GM12878 (cell line): ENCODE measurements around the gene CMTM1. TPM values are rescaled to one million over a fixed set of nuclear protein-coding genes. Genes with fewer than 3 reads are reported as not detected.

Experiments
- FOS ChIP-seq: IDR thresholded peaks from 3 replicates; pipeline ENCODE4 v1.6.1; 2011; ENCODE audit warnings: borderline replicate concordance; ENCODE audit not compliant: insufficient read length; ENCODE audit errors: extremely low read depth
- FOXK2 ChIP-seq: fragments of 450-650 bp; IDR thresholded peaks from 2 replicates; pipeline ENCODE4 v1.6.1; 2017; ENCODE audit warnings: mild to moderate bottlenecking, moderate library complexity
- HDAC2 ChIP-seq: fragments of 200-600 bp; sonication (generic); IDR thresholded peaks from 2 replicates; pipeline ENCODE4 v1.6.1; 2017
- HDGF ChIP-seq: fragments of 450-650 bp; IDR thresholded peaks from 2 replicates; pipeline ENCODE4 v1.6.1; 2016; ENCODE audit warnings: antibody characterized with exemption
- KAT2A ChIP-seq: conservative IDR thresholded peaks from 2 replicates; pipeline ENCODE4 v1.6.1; 2011; ENCODE audit warnings: low read depth, low read length; ENCODE audit not compliant: control insufficient read depth
- NR2C1 ChIP-seq: fragments of 450-650 bp; IDR thresholded peaks from 2 replicates; pipeline ENCODE4 v1.6.1; 2017; ENCODE audit warnings: antibody characterized with exemption, mild to moderate bottlenecking, moderate library complexity
- PAX5 ChIP-seq: IDR thresholded peaks from 2 replicates; pipeline ENCODE4 v1.6.1; 2011; ENCODE audit warnings: low read depth, low read length, borderline replicate concordance
- RAD21 ChIP-seq: IDR thresholded peaks from 2 replicates; pipeline ENCODE4 v1.6.1; 2011; ENCODE audit warnings: mild to moderate bottlenecking, low read depth, low read length, moderate library complexity; ENCODE audit not compliant: insufficient read depth
- RFX5 ChIP-seq: IDR thresholded peaks from 2 replicates; pipeline ENCODE4 v1.6.1; 2011; ENCODE audit warnings: low read depth, low read length, improper control_type of control experiment
- STAT1 ChIP-seq: fragments of 450-650 bp; conservative IDR thresholded peaks from 2 replicates; pipeline ENCODE4 v1.6.1; 2014; ENCODE audit warnings: antibody characterized with exemption, mild to moderate bottlenecking
- ZNF384 ChIP-seq: IDR thresholded peaks from 2 replicates; pipeline ENCODE4 v1.6.1; 2012; ENCODE audit warnings: low read depth, mild to moderate bottlenecking, low read length, improper control_type of control experiment, borderline replicate concordance
- polyA plus RNA-seq, 11 experiments: library from polyadenylated mRNA; depleted of rRNA in 4 of 11; unstranded in 6 of 11; stranded (reverse) in 5 of 11; fragments of >200 nt; fragmentation: Nextera tagmentation in 4 of 11; fragmentation: Illumina TruSeq in 1 of 11; extraction: Ambion mirVana in 4 of 11; extraction: Trizol in 1 of 11; gene quantifications; 1 replicate in 1 of 11; 2 replicates in 10 of 11; pipeline versions ENCODE4 v1.2.1 to v1.2.3, GENCODE V29; 2011 to 2016; ENCODE audit warnings: inconsistent platforms in 2 of 11, missing spikeins in 2 of 11, low read depth in 1 of 11
- total RNA-seq, 4 experiments: library from RNA; depleted of rRNA in 3 of 4; stranded (reverse); fragments of >200 nt in 3 of 4; fragmentation: Illumina TruSeq in 1 of 4; extraction: Trizol in 1 of 4; gene quantifications; 2 replicates each; pipeline versions ENCODE4 v1.2.1 to v1.2.3, GENCODE V29; 2013 to 2021
- TF ChIP-seq, protein P1 (sequence below): IDR thresholded peaks from 2 replicates; pipeline ENCODE4 v1.6.1; 2012; ENCODE audit warnings: improper control_type of control experiment, low read depth, low read length; ENCODE audit not compliant: insufficient replicate concordance
- TF ChIP-seq, protein P2 (sequence below): fragments of 450-650 bp; IDR thresholded peaks from 2 replicates; pipeline ENCODE4 v1.6.1; 2018; ENCODE audit warnings: mild to moderate bottlenecking, low read depth, moderate library complexity; ENCODE audit not compliant: partially characterized antibody
- TF ChIP-seq, protein P3 (sequence below): fragments of 450-650 bp; IDR thresholded peaks from 2 replicates; pipeline ENCODE4 v1.6.1; 2017; ENCODE audit warnings: mild to moderate bottlenecking, low read depth, inconsistent platforms; ENCODE audit not compliant: poor library complexity, severe bottlenecking
- TF ChIP-seq, protein P4 (sequence below): fragments of 450-650 bp; IDR thresholded peaks from 2 replicates; pipeline ENCODE4 v1.6.1; 2016; ENCODE audit warnings: mild to moderate bottlenecking
- TF ChIP-seq, protein P5 (sequence below): IDR thresholded peaks from 2 replicates; pipeline ENCODE4 v1.6.1; 2012; ENCODE audit warnings: low read depth, low read length, improper control_type of control experiment

Gene CMTM1
- total and polyA plus RNA-seq, 10 of the 15 experiments (the other 5 are each of a cell fraction or from before 2014, with no cell fraction given), result 0.09 to 3.0 (median 1.4) TPM; not detected in 2

DNA sequence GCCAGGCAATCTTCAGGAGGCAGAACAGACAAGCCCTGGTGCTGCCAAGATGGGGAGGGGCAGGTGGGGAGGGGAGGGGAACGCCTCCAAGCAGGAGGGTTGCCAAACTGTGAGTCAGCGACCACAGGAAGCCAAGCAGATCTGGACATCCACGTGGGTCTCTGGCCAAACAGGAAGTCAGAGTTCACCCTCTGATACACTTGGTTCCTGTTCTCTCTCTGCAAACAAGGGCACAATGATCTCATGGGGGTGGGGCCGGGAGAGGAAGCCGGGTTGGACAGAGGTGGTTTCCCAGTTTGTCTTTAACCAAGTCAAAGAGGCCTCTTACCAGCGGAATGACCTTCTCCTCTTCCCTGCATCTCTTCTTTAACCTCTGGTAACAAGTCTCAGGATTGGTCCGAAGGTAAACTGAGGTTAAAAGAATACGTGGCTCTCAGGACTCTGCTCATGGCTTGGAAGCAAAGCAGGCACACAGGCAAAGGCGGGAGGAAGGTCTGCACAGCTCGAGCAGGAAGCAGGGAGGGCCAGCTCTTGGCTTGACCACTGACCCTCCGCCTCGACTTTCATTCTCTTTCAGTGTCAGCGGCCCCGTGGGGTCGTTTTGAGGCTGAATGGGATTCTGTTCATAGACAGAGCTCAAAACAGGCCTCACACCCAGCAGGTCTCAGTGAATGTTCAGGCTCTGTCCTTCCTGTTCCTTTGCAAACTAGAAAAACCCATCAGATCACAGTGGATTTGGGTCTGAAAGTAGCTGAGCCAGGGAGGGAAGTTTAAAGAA is 49.2 kb upstream of the CMTM1 start (continued):
- TF ChIP-seq, protein P1, sequence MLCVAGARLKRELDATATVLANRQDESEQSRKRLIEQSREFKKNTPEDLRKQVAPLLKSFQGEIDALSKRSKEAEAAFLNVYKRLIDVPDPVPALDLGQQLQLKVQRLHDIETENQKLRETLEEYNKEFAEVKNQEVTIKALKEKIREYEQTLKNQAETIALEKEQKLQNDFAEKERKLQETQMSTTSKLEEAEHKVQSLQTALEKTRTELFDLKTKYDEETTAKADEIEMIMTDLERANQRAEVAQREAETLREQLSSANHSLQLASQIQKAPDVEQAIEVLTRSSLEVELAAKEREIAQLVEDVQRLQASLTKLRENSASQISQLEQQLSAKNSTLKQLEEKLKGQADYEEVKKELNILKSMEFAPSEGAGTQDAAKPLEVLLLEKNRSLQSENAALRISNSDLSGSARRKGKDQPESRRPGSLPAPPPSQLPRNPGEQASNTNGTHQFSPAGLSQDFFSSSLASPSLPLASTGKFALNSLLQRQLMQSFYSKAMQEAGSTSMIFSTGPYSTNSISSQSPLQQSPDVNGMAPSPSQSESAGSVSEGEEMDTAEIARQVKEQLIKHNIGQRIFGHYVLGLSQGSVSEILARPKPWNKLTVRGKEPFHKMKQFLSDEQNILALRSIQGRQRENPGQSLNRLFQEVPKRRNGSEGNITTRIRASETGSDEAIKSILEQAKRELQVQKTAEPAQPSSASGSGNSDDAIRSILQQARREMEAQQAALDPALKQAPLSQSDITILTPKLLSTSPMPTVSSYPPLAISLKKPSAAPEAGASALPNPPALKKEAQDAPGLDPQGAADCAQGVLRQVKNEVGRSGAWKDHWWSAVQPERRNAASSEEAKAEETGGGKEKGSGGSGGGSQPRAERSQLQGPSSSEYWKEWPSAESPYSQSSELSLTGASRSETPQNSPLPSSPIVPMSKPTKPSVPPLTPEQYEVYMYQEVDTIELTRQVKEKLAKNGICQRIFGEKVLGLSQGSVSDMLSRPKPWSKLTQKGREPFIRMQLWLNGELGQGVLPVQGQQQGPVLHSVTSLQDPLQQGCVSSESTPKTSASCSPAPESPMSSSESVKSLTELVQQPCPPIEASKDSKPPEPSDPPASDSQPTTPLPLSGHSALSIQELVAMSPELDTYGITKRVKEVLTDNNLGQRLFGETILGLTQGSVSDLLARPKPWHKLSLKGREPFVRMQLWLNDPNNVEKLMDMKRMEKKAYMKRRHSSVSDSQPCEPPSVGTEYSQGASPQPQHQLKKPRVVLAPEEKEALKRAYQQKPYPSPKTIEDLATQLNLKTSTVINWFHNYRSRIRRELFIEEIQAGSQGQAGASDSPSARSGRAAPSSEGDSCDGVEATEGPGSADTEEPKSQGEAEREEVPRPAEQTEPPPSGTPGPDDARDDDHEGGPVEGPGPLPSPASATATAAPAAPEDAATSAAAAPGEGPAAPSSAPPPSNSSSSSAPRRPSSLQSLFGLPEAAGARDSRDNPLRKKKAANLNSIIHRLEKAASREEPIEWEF, result no peak
- TF ChIP-seq FOXK2 (no peak), HDGF (peak; percentile 66; the same call in 1 of the 2 replicates), ZNF384 (no peak), RAD21 (0 out of 2 replicates have a peak, but pooled peaks have one; percentile 0), PAX5 (peak; percentile 100), HDAC2 (no peak), RFX5 (no peak), KAT2A (no peak), NR2C1 (0 out of 2 replicates have a peak, but pooled peaks have one; percentile 18), STAT1 (no peak), FOS (no peak)
- TF ChIP-seq, protein P2, sequence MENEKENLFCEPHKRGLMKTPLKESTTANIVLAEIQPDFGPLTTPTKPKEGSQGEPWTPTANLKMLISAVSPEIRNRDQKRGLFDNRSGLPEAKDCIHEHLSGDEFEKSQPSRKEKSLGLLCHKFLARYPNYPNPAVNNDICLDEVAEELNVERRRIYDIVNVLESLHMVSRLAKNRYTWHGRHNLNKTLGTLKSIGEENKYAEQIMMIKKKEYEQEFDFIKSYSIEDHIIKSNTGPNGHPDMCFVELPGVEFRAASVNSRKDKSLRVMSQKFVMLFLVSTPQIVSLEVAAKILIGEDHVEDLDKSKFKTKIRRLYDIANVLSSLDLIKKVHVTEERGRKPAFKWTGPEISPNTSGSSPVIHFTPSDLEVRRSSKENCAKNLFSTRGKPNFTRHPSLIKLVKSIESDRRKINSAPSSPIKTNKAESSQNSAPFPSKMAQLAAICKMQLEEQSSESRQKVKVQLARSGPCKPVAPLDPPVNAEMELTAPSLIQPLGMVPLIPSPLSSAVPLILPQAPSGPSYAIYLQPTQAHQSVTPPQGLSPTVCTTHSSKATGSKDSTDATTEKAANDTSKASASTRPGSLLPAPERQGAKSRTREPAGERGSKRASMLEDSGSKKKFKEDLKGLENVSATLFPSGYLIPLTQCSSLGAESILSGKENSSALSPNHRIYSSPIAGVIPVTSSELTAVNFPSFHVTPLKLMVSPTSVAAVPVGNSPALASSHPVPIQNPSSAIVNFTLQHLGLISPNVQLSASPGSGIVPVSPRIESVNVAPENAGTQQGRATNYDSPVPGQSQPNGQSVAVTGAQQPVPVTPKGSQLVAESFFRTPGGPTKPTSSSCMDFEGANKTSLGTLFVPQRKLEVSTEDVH, result no peak
- TF ChIP-seq, protein P3, sequence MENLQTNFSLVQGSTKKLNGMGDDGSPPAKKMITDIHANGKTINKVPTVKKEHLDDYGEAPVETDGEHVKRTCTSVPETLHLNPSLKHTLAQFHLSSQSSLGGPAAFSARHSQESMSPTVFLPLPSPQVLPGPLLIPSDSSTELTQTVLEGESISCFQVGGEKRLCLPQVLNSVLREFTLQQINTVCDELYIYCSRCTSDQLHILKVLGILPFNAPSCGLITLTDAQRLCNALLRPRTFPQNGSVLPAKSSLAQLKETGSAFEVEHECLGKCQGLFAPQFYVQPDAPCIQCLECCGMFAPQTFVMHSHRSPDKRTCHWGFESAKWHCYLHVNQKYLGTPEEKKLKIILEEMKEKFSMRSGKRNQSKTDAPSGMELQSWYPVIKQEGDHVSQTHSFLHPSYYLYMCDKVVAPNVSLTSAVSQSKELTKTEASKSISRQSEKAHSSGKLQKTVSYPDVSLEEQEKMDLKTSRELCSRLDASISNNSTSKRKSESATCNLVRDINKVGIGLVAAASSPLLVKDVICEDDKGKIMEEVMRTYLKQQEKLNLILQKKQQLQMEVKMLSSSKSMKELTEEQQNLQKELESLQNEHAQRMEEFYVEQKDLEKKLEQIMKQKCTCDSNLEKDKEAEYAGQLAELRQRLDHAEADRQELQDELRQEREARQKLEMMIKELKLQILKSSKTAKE, result peak; percentile 77
- TF ChIP-seq, protein P4, sequence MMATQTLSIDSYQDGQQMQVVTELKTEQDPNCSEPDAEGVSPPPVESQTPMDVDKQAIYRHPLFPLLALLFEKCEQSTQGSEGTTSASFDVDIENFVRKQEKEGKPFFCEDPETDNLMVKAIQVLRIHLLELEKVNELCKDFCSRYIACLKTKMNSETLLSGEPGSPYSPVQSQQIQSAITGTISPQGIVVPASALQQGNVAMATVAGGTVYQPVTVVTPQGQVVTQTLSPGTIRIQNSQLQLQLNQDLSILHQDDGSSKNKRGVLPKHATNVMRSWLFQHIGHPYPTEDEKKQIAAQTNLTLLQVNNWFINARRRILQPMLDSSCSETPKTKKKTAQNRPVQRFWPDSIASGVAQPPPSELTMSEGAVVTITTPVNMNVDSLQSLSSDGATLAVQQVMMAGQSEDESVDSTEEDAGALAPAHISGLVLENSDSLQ, result no peak
- TF ChIP-seq, protein P5, sequence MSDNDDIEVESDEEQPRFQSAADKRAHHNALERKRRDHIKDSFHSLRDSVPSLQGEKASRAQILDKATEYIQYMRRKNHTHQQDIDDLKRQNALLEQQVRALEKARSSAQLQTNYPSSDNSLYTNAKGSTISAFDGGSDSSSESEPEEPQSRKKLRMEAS, result peak; percentile 60; the same call in 1 of the 2 replicates
